Measurements from ENCODE around the gene PLEKHA4.
A peak's percentile ranks its signal among the peaks of the same experiment; 100 is the strongest.
"Not testable (repeated sequence)": the region's sequence is repeated elsewhere in the genome, so short reads cannot be mapped to it uniquely, and the experiment has no call there.

PLEKHA4 gene, protein sequence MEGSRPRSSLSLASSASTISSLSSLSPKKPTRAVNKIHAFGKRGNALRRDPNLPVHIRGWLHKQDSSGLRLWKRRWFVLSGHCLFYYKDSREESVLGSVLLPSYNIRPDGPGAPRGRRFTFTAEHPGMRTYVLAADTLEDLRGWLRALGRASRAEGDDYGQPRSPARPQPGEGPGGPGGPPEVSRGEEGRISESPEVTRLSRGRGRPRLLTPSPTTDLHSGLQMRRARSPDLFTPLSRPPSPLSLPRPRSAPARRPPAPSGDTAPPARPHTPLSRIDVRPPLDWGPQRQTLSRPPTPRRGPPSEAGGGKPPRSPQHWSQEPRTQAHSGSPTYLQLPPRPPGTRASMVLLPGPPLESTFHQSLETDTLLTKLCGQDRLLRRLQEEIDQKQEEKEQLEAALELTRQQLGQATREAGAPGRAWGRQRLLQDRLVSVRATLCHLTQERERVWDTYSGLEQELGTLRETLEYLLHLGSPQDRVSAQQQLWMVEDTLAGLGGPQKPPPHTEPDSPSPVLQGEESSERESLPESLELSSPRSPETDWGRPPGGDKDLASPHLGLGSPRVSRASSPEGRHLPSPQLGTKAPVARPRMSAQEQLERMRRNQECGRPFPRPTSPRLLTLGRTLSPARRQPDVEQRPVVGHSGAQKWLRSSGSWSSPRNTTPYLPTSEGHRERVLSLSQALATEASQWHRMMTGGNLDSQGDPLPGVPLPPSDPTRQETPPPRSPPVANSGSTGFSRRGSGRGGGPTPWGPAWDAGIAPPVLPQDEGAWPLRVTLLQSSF

GRCh38 chr19:48868114-48868886 lies at the start of gene PLEKHA4:
Gene PLEKHA4 (minus strand): TSS chr19:48868617. CDS start chr19:48867620, 997 bp downstream.
- CTCF ChIA-PET: interaction anchor here (0.6 kb wide), 1 partner anchor 140 kb away, joined by 3 read pairs; no protein-coding TSS in a partner anchor
- Mint-ChIP-seq H3K36me3 (peaks cover 8% of the 10 kb centered on the region), H3K27ac (no peak within 1 kb of the TSS), H3K9me3 (no peaks in the 10 kb centered on the region), H3K4me3 (no peak within 1 kb of the TSS), H3K4me1 (peaks cover 12% of the 10 kb centered on the region), H3K27me3 (peaks cover 55% of the 10 kb centered on the region)
- DNase-seq: no peak

DNA sequence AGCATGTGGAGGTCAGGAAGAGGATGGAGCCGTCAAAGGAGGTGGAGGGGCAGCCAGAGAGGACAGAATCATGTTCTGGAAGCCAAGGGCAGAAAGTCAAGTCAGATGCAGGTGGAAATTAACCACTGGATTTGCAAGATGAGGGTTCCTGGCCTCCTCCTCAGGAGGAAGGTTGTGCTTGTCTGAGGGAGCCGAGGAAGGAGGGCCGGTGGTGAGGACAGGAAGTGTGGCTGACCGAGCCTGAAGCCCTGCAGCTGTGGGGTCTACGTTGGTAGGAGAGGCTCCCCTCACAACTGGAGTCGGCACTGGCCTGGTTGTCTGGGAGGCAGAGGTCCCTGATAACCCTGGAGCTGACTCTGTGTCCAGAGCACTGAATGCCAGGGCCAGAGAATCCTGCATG lies 49.7 kb upstream of the PLEKHA4 start:
- CTCF ChIA-PET: no interaction called here
- peaks cover 49% of the 10 kb centered on the region for H3K36me3 Mint-ChIP-seq

DNA sequence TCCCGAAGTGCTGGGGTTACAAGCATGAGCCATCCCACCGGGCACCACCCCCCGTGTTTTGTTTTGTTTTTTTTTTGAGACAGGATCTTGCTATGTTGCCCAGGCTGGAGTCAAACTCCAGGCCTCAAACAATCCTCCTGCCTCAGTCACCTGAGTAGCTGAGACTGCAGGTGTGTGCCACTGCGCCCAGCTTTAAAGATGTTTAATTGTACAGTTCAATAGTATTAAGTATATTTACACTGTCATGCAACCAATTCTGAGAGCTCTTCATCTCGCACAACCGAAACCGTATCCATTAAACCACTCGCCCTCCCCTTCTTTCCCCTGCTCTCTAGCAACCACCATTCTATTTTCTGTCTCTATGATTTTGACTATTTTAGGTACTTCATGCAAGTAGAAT lies 47.3 kb upstream of the PLEKHA4 start:
- DNase-seq: no peak
- CTCF ChIA-PET: no interaction called here
- Mint-ChIP-seq H3K4me1 (no peaks in the 10 kb centered on the region), H3K4me3 (no peak overlapping the region), H3K27me3 (no peaks in the 10 kb centered on the region), H3K27ac (no peak overlapping the region), H3K9me3 (no peaks in the 10 kb centered on the region), H3K36me3 (peaks cover 51% of the 10 kb centered on the region)

More for the DNA sequence above, 49.7 kb upstream of the PLEKHA4 start:
- Mint-ChIP-seq H3K4me3 (no peak overlapping the region), H3K4me1 (no peaks in the 10 kb centered on the region), H3K27me3 (no peaks in the 10 kb centered on the region), H3K9me3 (no peaks in the 10 kb centered on the region), H3K27ac (no peak overlapping the region)
- DNase-seq: no peak

- H3K36me3 Mint-ChIP-seq: peaks cover 55% of the 10 kb centered on the region
- DNase-seq: no peak
- no peaks in the 10 kb centered on the region for H3K27me3 Mint-ChIP-seq
- peak overlapping the region; percentile 29 for H3K27ac Mint-ChIP-seq
- no peaks in the 10 kb centered on the region for H3K9me3 Mint-ChIP-seq
- no peak overlapping the region for H3K4me3 Mint-ChIP-seq
- CTCF ChIA-PET: interaction anchor here (1.5 kb wide), 1 partner anchor 58 kb away, joined by 4 read pairs; no protein-coding TSS in a partner anchor
- H3K4me1 Mint-ChIP-seq: no peaks in the 10 kb centered on the region
Measured at GRCh38 chr19:48914181-48914580, 45.8 kb upstream of the PLEKHA4 start.

- Mint-ChIP-seq H3K27me3 (no peaks in the 10 kb centered on the region), H3K27ac (no peak overlapping the region), H3K4me3 (no peak overlapping the region), H3K4me1 (no peaks in the 10 kb centered on the region), H3K36me3 (peaks cover 52% of the 10 kb centered on the region), H3K9me3 (no peaks in the 10 kb centered on the region)
- no peak for DNase-seq
- CTCF ChIA-PET: interaction anchor here (1.5 kb wide), 1 partner anchor 59 kb away, joined by 4 read pairs; no protein-coding TSS in a partner anchor
Measured at GRCh38 chr19:48913114-48913889, 44.9 kb upstream of the PLEKHA4 start.

- CTCF ChIA-PET: interaction anchor here (1.1 kb wide), 1 partner anchor 69 kb away, joined by 5 read pairs; no protein-coding TSS in a partner anchor
- no peaks in the 10 kb centered on the region for H3K9me3 Mint-ChIP-seq
- H3K27me3 Mint-ChIP-seq: no peaks in the 10 kb centered on the region
- H3K4me1 Mint-ChIP-seq: peaks cover 3% of the 10 kb centered on the region
- no peak for DNase-seq
- H3K4me3 Mint-ChIP-seq: no peak overlapping the region
- no peak overlapping the region for H3K27ac Mint-ChIP-seq
- H3K36me3 Mint-ChIP-seq: peaks cover 58% of the 10 kb centered on the region
Measured at GRCh38 chr19:48910803-48911202, 42.4 kb upstream of the PLEKHA4 start.

DNA sequence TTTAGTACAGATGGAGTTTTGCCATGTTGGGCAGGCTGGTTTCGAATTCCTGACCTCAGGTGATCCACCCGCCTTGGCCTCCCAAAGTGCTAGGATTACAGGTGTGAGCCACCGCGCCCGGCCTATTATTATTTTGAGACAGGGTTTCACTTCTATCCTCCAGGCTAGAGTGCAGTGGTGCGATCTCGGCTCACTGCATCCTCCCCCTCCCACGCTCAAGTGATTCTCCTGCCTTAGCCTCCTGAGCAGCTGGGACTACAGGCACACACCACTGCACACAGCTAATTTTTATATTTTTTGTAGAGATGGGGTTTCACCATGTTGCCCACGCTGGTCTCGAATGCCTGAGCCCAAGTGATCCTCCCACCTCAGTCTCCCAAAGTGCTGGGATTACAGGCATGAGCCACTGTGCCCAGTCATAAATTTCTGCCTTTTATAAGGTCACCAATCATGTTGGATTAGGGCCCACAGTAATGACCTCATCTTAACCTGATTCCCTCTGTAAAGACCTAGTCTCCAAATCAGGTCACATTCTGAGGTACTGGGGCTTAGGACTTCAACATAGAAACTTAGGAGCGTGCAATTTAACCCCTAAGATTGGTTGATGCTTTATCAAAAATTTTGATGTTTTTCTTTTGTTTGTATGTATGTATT lies 41.1 kb upstream of the PLEKHA4 start:
- H3K4me1 Mint-ChIP-seq, CTCF ChIA-PET, H3K27me3 Mint-ChIP-seq, DNase-seq, H3K9me3 Mint-ChIP-seq, H3K4me3 Mint-ChIP-seq, H3K27ac Mint-ChIP-seq: not testable (repeated sequence)
- peaks cover 64% of the 10 kb centered on the region for H3K36me3 Mint-ChIP-seq

DNA sequence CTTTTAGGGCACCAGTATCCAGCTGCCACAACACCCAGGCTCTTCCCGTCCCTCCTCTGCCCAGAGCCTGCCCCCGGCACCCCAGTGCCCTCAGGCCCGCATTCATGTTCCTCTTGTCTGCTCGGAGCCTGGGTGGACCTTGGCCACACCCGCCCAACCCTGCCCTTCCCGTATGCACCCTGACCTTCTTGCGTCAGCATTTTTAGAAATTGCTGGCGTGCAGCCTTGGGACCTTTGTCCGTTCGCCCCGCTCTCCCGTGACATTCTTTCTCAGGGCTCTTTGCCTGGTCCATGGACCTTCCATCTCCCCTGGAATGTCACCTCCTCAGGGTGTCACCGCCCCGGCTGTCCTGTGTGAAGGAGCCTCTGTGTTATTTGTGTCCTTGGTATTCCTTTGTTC lies 39.3 kb upstream of the PLEKHA4 start:
- H3K36me3 Mint-ChIP-seq: peaks cover 61% of the 10 kb centered on the region
- CTCF ChIA-PET: no interaction called here
- peaks cover 9% of the 10 kb centered on the region for H3K4me1 Mint-ChIP-seq
- H3K9me3 Mint-ChIP-seq: no peaks in the 10 kb centered on the region
- H3K27ac Mint-ChIP-seq: no peak overlapping the region
- no peaks in the 10 kb centered on the region for H3K27me3 Mint-ChIP-seq
- H3K4me3 Mint-ChIP-seq: no peak overlapping the region
- no peak for DNase-seq

DNA sequence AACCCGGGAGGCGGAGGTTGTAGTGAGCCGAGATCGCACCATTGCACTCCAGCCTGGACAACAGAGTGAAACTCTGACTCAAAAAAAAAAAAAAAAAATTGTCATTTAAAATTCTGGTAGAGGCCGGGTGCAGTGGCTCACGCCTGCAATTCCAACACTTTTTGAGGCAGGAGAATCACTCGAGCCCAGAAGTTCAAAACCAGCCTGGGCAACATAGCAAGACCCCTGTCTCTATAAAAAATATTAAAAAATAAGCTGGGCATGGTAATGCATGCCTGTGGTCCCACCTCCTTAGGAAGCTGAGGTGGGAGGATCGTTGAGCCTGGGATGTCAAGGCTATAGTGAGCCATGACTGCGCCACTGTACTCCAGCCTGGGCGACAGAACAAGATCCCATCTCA lies 37.9 kb upstream of the PLEKHA4 start:
- no peak for DNase-seq
- Mint-ChIP-seq H3K36me3 (peaks cover 61% of the 10 kb centered on the region), H3K9me3 (no peaks in the 10 kb centered on the region), H3K4me3 (no peak overlapping the region), H3K27ac (no peak overlapping the region), H3K27me3 (no peaks in the 10 kb centered on the region), H3K4me1 (peaks cover 21% of the 10 kb centered on the region)
- CTCF ChIA-PET: no interaction called here

GRCh38 chr19:48905664-48906063 lies 37.2 kb upstream of the PLEKHA4 start:
- Mint-ChIP-seq H3K27ac (no peak overlapping the region), H3K4me3 (no peak overlapping the region)
- CTCF ChIA-PET: interaction anchor here (0.9 kb wide), 1 partner anchor 63 kb away, joined by 3 read pairs; no protein-coding TSS in a partner anchor

DNA sequence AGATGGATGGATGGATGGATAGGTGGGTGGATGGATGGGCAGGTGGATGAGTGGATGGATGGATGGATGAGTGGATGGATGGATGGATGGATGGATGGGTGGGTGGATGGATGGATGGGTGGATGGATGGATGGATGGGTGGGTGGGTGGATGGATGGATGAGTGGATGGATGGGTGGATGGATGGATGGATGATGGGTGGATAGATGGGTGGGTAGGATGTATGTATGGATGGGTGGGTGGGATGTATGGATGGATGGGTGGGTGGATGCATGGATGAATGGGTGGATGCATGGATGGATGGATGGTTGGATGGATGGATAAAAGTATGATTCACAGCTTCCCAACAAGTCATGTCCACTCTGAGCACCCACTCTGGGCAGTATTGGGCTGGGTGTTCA lies 35.4 kb upstream of the PLEKHA4 start:
- H3K9me3 Mint-ChIP-seq, H3K27ac Mint-ChIP-seq, H3K4me3 Mint-ChIP-seq, H3K27me3 Mint-ChIP-seq, CTCF ChIA-PET, DNase-seq: not testable (repeated sequence)
- H3K36me3 Mint-ChIP-seq: peaks cover 57% of the 10 kb centered on the region
- peaks cover 33% of the 10 kb centered on the region for H3K4me1 Mint-ChIP-seq

More at GRCh38 chr19:48905664-48906063, 37.2 kb upstream of the PLEKHA4 start:
- peaks cover 61% of the 10 kb centered on the region for H3K36me3 Mint-ChIP-seq
- no peaks in the 10 kb centered on the region for H3K9me3 Mint-ChIP-seq
- no peak for DNase-seq
- peaks cover 26% of the 10 kb centered on the region for H3K4me1 Mint-ChIP-seq
- H3K27me3 Mint-ChIP-seq: no peaks in the 10 kb centered on the region

- DNase-seq, H3K9me3 Mint-ChIP-seq, H3K27me3 Mint-ChIP-seq, CTCF ChIA-PET: not testable (repeated sequence)
- peaks cover 46% of the 10 kb centered on the region for H3K36me3 Mint-ChIP-seq
- peaks cover 30% of the 10 kb centered on the region for H3K4me1 Mint-ChIP-seq
- H3K27ac Mint-ChIP-seq: peak overlapping the region; percentile 64
- peak overlapping the region; percentile 40 for H3K4me3 Mint-ChIP-seq
Measured at GRCh38 chr19:48902291-48902690, 33.9 kb upstream of the PLEKHA4 start.

Measured in activated naive CD4-positive, alpha-beta T cell treated with anti-CD3 and anti-CD28 coated beads, Interleukin-2, amount 10 ng/mL, durations not matched to agents 7 days and 5 days (primary cell).